Thoracic aorta (tissue), 2 donors: ENCODE results near the gene A3GALT2. TPM values are rescaled to one million over a fixed set of nuclear protein-coding genes. Genes with fewer than 3 reads are reported as not detected.
"Not testable (repeated sequence)": the region's sequence is repeated elsewhere in the genome, so short reads cannot be mapped to it uniquely, and the experiment has no call there.

Experiments
- ATAC-seq: fragments of 150-250 bp; one replicate; pipeline ENCODE4 v1.8.0; 2017; ENCODE audit warnings: low read depth; ENCODE audit not compliant: insufficient number of reproducible peaks, low FRiP score
- DNase-seq: peaks from one replicate; pipeline ENCODE4 v3.0.0-alpha.2; 2020; ENCODE audit warnings: low spot score
- H3K27ac ChIP-seq, 2 donors: fragments of 200-600 bp; sonication (generic); 1 replicate in 1 of 2; 2 replicates in 1 of 2; pipeline ENCODE4 v1.5.1; 2016; ENCODE audit warnings: mild to moderate bottlenecking in 2 of 2, moderate library complexity in 2 of 2
- H3K27me3 ChIP-seq: fragments of 200-600 bp; sonication (generic); replicated peaks from 2 replicates; pipeline ENCODE4 v1.6.0; 2016; ENCODE audit warnings: mild to moderate bottlenecking; ENCODE audit not compliant: insufficient read depth
- H3K36me3 ChIP-seq: fragments of 200-600 bp; sonication (generic); one replicate; pipeline ENCODE4 v1.5.1; 2016
- H3K4me1 ChIP-seq, 2 donors: fragments of 200-600 bp; sonication (generic); 1 replicate in 1 of 2; 2 replicates in 1 of 2; pipeline versions ENCODE4 v1.5.1 to v1.6.0; 2016; ENCODE audit warnings: low read depth in 2 of 2, mild to moderate bottlenecking in 1 of 2; ENCODE audit not compliant: control insufficient read depth in 1 of 2
- H3K4me3 ChIP-seq: fragments of 200-600 bp; sonication (generic); 2 replicates; pipeline ENCODE4 v1.5.1; 2016; ENCODE audit warnings: mild to moderate bottlenecking
- H3K9me3 ChIP-seq: fragments of 200-600 bp; sonication (generic); 2 replicates; pipeline ENCODE4 v1.5.1; 2016
- total RNA-seq, 2 donors: library from RNA; depleted of rRNA; stranded (reverse); fragments of >200 nt; gene quantifications; one replicate each; pipeline versions ENCODE4 v1.1.0 to v1.2.3, GENCODE V29; 2016
- TF ChIP-seq, protein P1 (sequence below): fragments of 200-600 bp; sonication (generic); IDR thresholded peaks from one replicate; pipeline ENCODE4 v1.5.1; 2019; ENCODE audit warnings: antibody characterized with exemption

The A3GALT2 gene
- total RNA-seq, 2 donors from 2014 or later, result 0.54 to 0.71 TPM

DNA sequence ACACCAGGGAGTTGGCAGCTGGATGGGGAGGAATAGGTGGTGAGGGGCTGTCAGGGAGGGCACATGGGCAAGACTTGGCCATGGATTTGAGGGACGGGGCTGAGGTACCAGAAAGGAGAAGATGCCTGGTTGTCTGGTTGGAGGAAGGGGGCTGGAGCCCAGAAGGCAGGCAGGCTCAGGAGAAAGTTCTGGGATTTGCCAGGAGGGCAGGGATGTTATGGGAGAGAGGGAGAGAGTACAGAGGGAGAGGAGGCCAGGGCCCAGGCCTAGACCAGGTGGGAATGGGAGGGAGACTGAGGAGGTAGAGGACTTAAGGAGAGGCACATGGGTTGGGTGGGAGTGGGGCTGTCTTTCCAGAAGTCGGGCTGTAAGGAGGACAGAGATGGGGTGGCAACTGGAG, 4.3 kb downstream of the A3GALT2 start:
- H3K4me1 ChIP-seq, result no peaks in the 10 kb centered on the region
- H3K36me3 ChIP-seq, result no peaks in the 10 kb centered on the region
- no peaks in the 10 kb centered on the region for H3K27me3 ChIP-seq
- ATAC-seq (no peak), DNase-seq (no peak)
- no peak overlapping the region for H3K4me3 ChIP-seq
- no peaks in the 10 kb centered on the region for H3K9me3 ChIP-seq
- TF ChIP-seq, protein P1, sequence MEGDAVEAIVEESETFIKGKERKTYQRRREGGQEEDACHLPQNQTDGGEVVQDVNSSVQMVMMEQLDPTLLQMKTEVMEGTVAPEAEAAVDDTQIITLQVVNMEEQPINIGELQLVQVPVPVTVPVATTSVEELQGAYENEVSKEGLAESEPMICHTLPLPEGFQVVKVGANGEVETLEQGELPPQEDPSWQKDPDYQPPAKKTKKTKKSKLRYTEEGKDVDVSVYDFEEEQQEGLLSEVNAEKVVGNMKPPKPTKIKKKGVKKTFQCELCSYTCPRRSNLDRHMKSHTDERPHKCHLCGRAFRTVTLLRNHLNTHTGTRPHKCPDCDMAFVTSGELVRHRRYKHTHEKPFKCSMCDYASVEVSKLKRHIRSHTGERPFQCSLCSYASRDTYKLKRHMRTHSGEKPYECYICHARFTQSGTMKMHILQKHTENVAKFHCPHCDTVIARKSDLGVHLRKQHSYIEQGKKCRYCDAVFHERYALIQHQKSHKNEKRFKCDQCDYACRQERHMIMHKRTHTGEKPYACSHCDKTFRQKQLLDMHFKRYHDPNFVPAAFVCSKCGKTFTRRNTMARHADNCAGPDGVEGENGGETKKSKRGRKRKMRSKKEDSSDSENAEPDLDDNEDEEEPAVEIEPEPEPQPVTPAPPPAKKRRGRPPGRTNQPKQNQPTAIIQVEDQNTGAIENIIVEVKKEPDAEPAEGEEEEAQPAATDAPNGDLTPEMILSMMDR, result no peak
- H3K27ac ChIP-seq, result no peak overlapping the region

- TF ChIP-seq, protein P1, result no peak
- Histone ChIP-seq H3K4me3 (no peak overlapping the region), H3K27me3 (no peaks in the 10 kb centered on the region), H3K9me3 (no peaks in the 10 kb centered on the region), H3K27ac (no peak overlapping the region), H3K4me1 (no peaks in the 10 kb centered on the region), H3K36me3 (no peaks in the 10 kb centered on the region)
- no peak for DNase-seq
- no peak for ATAC-seq
These were observed 6.5 kb downstream of the A3GALT2 start for GRCh38 chr1:33314416-33314815.

- Histone ChIP-seq H3K27me3 (no peaks in the 10 kb centered on the region), H3K27ac (no peak overlapping the region), H3K9me3 (no peaks in the 10 kb centered on the region), H3K36me3 (no peaks in the 10 kb centered on the region), H3K4me3 (no peak overlapping the region), H3K4me1 (no peaks in the 10 kb centered on the region)
- DNase-seq (no peak), ATAC-seq (no peak)
- TF ChIP-seq, protein P1, result no peak
These were observed 8.5 kb downstream of the A3GALT2 start for GRCh38 chr1:33312413-33312749.

DNA sequence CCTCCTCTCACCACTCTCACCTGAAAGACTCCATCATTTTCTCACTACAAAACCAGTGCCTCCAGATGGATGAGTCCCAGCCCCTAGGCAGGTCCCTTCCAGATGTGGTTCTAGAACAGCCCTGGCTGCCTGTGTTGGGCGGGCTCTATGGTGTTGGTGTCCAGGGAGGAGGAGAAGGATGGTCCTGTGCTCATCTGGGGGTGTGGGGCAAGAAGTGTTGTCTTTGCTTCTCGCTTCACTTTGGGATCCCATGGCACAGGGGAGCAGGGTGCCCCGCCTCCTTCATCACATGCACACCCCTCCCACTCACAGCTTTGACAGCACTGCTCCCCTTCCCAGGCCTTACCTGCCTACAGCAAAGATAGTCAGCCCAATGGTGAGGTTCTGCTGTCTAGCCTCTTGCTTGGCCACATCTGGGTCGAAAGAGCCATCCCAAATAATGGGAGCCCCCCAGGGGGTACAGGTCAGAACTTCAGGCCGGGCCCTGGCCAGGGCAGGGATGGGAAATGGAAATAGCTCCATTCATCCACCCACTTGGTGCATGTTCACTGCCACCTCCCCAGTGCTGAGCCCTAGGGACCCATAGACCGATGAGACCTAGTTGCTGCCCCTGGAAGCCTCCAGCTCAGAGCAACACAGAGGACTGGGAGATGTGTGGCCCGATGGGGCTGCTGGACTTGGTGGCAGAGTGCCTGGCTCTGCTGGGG, 9.0 kb downstream of the A3GALT2 start:
- H3K4me3 ChIP-seq, result no peak overlapping the region
- TF ChIP-seq, protein P1, result no peak
- ATAC-seq (no peak), DNase-seq (no peak)
- no peaks in the 10 kb centered on the region for H3K9me3 ChIP-seq
- H3K4me1 ChIP-seq, result peaks cover under 1 to 4% of the 10 kb centered on the region in 2 donors
- no peaks in the 10 kb centered on the region for H3K27me3 ChIP-seq
- no peaks in the 10 kb centered on the region for H3K36me3 ChIP-seq
- no peak overlapping the region for H3K27ac ChIP-seq

- ATAC-seq (no peak), DNase-seq (no peak)
- Histone ChIP-seq H3K27ac (no peak overlapping the region), H3K4me3 (no peak overlapping the region), H3K9me3 (no peaks in the 10 kb centered on the region), H3K27me3 (no peaks in the 10 kb centered on the region), H3K36me3 (no peaks in the 10 kb centered on the region), H3K4me1 (peaks cover 3 to 12% of the 10 kb centered on the region in 2 donors)
- TF ChIP-seq, protein P1, result no peak
These were observed 10.2 kb downstream of the A3GALT2 start for GRCh38 chr1:33310702-33311101.

DNA sequence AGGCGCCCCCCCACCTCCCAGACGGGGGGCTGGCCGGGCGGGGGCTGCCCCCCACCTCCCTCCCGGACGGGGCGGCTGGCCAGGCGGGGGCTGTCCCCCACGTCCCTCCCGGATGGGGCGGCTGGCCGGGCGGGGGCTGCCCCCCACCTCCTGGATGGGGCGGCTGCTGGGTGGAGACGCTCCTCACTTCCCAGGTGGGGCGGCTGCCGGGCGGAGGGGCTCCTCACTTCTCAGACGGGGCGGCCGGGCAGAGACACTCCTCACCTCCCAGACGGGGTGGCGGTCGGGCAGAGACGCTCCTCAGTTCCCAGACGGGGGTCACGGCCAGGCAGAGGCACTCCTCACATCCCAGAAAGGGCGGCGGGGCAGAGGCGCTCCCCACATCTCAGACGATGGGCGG, 11.5 kb downstream of the A3GALT2 start:
- not testable (repeated sequence) for H3K27me3 ChIP-seq, H3K4me3 ChIP-seq, DNase-seq, H3K36me3 ChIP-seq, H3K9me3 ChIP-seq, H3K27ac ChIP-seq, ATAC-seq
- peaks cover 3 to 12% of the 10 kb centered on the region in 2 donors for H3K4me1 ChIP-seq
